Fibroblast of skin of left biceps (primary cell): Measurements from ENCODE around the gene TMEFF2.
A peak's percentile ranks its signal among the peaks of the same experiment; 100 is the strongest.

Source experiments
- DNase-seq, 2 experiments: peaks; one replicate each; pipeline ENCODE4 v3.0.0-alpha.2; 2013; ENCODE audit warnings: low read depth in 2 of 2

The TMEFF2 gene

DNA sequence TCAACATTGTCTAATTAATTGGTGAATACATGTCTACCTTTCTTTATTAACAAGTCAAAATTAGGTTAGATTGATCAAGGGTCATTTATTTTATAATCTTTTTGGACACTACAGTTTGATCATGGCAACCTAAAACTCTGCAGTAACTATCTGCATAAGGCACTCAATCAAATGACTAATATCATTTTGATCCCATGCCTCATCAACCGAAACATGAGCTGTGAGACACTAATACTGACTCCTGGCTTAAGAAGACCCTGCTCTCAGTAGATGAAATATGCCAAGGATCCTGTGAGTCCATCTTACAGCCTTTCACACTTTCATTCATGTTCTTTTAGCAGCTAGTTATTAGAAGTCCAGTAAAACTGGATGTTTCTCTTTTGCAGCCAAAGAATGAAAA, 178.5 kb downstream of the TMEFF2 start:
- peak; percentile 21 to 23 for DNase-seq

DNA sequence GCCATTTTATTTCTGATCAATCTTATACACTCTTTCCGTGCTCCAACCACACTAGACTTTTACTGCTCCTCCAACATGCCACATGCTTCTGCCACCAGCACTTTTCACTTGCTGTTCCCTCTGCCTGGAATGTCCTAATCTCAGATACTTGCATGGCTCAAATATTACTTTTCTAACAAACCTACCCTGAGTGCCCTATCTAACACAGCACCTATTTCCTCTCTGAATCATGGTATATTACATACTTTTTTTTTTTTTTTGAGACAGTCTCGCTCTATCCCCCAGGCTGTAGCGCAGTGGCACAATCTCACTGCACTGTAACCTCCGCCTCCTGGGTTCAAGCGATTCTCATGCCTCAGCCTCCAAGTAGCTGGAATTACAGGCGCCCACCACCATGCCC, 181.5 kb downstream of the TMEFF2 start:
- no peak for DNase-seq

GRCh38 chr2:192011196-192011595, 183.5 kb downstream of the TMEFF2 start:
- no peak for DNase-seq

- DNase-seq, result no peak
Observed at GRCh38 chr2:192010073-192010472, 184.7 kb downstream of the TMEFF2 start.

DNA sequence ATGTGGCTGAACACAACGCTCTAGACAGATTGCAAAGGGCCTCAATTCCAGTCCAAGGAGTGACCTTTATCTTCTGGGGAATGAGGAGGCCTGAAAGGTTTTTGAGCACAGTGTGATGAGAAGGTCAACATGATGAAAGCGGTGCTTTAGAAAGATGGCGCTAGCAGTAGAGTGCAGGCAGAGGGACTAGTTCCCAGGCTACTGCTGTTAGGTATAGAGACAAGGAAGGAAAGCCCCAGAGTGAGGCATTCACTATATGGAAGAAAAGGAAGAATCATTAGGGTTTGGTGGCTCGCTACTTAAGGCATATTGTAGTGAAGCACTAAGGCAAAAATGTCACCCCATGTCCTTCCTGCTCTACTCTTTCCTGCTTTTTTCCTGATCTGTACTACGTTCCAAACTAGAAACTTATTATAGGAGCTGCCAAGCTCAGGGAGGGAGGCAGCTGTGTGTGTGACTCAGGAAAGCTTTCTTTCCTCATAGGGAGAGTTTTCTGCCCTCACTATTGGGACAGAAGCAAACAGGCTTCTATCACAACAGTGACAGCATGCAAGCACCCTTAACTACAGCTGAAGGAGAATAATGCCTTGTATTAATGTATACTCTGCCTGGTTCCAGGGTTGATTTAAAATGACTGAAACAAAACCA, 187.0 kb downstream of the TMEFF2 start:
- no peak for DNase-seq

- no peak for DNase-seq
Observed at GRCh38 chr2:192005211-192005610, 189.5 kb downstream of the TMEFF2 start.

- no peak for DNase-seq
Observed at GRCh38 chr2:192004188-192004963, 190.4 kb downstream of the TMEFF2 start.

GRCh38 chr2:192002418-192002817, 192.3 kb downstream of the TMEFF2 start:
- DNase-seq, result no peak

DNA sequence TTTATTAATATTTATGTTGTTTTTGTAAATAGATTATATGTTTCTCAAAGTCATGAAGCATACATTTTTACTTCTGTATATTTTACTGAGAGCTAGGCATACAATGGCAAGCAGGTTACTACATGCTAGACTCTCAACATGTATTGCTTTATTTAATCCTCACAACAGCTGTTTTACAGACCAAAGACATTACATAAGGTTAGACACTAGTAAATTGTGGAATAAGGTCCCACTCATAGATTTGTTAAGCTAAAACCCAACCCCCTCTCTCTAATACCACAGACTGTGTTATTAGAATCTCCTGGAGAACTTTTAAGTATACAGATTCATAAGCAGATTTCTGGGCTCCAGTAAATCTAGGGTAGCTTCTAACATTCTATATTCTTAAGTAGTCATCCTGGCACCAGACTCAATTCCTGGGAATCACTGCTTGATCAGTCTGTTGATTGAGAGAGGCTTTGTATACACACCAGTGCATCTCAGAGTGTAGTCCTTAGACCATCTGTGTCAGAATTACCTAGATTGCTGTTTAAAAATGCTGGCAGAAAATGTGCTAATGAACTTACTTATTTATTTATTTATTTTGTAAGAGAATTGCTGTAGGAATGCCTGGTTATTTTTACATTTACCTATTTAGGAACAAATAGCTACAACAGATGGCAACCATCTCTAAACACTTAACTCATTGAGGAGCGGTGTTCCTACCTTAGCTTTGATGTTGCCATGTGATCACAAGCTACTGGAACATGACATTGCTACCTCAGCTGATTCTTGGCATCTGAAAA, 194.3 kb downstream of the TMEFF2 start:
- DNase-seq, result no peak

GRCh38 chr2:191999101-191999841, 195.5 kb downstream of the TMEFF2 start:
- DNase-seq, result no peak

- no peak for DNase-seq
Observed at GRCh38 chr2:191995285-191995684, 199.4 kb downstream of the TMEFF2 start.

- DNase-seq, result peak in 1 of 2 experiments; percentile 15
Observed at GRCh38 chr2:191994749-191995148, 200.0 kb downstream of the TMEFF2 start.

- no peak for DNase-seq
Observed at GRCh38 chr2:191991442-191991841, 203.3 kb downstream of the TMEFF2 start.

- no peak for DNase-seq
Observed at GRCh38 chr2:191985740-191986139, 209.0 kb downstream of the TMEFF2 start.

DNA sequence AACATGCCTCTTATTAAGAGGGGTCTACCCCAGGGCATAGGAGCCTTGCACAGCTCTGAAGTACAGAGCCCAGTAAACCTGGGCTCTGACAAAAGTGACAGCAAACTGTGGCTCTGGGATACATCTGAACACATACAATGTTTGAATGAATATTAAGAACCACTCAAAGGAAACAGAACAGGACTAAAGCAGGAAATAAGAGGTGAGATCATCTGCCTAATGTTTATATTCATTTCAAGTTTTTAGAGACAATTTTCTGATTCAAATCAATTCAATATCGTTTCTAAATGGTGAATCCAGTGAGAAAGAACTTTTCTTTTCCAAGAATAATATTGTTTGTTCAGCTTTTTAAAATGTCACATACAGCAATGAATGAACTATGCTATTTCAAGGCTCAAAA, 211.1 kb downstream of the TMEFF2 start:
- no peak for DNase-seq

GRCh38 chr2:191983186-191983585, 211.5 kb downstream of the TMEFF2 start:
- no peak for DNase-seq

DNA sequence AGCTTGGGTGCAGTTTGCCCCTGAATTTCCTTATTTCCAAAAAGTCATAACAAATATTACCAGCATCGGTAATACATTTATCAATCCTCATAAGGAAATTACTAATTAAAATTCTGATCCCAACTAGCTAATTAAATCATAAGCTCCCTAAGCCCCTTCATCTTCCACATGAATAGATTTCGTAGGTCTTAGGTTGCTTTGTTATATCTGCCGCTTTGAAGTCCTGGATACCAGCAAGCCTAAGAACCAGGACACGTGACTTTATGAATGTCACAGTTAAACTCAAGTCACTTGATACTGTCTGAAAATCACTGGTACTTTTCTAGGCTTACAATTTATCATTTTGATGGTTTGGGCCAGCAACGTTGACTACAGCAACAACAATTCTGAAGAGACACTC, 213.0 kb downstream of the TMEFF2 start:
- no peak for DNase-seq

GRCh38 chr2:191980483-191980882, 214.2 kb downstream of the TMEFF2 start:
- DNase-seq, result no peak

DNA sequence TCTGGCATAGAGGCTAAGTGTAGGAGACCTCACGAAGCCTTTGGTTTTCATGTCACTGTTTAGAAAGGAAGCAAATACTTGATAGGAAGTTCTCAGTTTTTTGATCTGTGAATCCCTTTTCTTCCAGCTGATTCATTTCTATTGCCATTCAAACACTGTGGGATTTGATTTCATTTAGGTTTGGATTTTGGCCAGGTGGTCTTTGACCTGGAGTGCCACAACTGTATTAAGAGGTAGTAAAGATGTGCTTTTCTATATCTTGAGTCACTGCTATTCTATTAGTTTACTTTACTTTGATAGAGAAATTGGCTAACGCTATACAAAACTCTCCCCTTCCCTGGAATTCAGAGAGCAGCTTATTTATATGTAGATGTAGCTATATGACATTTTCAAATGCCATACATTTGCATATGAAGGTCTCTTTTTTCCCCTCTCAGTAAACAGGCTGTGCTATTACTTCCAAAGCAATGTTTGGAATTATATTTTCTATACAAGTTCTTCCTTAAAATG, 215.5 kb downstream of the TMEFF2 start:
- DNase-seq, result no peak

GRCh38 chr2:191977754-191978153, 217.0 kb downstream of the TMEFF2 start:
- peak; percentile 36 to 55 for DNase-seq

DNA sequence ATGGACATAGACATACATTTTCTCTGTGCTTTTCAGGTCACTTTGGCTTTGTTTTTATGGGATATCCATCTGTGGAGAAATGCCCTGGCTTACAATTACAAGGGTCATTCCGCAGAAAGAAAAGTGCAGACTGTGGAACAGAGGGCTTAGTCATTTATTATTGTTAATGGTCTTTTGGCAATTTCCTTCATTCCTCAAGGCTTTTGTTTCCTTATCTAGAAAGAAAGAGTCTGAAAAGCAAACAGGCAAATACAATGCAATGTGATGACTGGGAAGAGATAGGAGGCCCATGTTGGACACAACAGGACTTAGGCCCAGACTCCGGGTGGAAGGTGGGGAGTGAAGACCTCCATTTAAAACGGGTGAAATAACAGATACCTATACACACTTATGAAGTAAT, 218.3 kb downstream of the TMEFF2 start:
- no peak for DNase-seq

DNA sequence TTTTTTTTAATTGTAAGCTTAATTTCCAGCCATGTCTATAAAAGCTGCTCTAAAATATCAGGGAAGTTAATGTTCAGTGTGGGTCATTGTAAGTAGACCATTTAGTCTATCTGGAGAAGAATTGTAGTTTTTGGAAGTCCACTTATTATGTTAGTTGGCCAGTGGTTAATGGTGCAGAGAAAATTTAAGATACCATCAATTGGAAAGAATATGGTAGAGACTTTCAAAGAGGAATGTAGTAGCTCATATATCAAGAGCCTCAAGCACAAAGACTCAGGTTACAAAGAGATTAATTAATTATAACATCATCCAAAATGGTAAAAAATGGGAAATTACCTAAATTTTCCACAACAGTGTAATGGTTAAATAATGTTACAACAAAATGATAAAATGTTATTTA, 220.1 kb downstream of the TMEFF2 start:
- DNase-seq, result no peak
